Upper lobe of left lung (tissue), 4 donors: Measurements from ENCODE around the gene BTBD9.

Source experiments
- POLR2A ChIP-seq, 4 donors: fragments of 450-650 bp; IDR thresholded peaks; one replicate each; pipeline ENCODE4 v1.5.1; 2016 to 2017; ENCODE audit warnings: antibody characterized with exemption in 4 of 4, mild to moderate bottlenecking in 2 of 4
- TF ChIP-seq, protein P1 (sequence below), 6 experiments: fragments of 450-650 bp in 4 of 6; fragments of 200-600 bp in 2 of 6; sonication (generic) in 2 of 6; IDR thresholded peaks; one replicate each; pipeline ENCODE4 v1.5.1; 2016 to 2019; ENCODE audit warnings: antibody characterized with exemption in 6 of 6

DNA sequence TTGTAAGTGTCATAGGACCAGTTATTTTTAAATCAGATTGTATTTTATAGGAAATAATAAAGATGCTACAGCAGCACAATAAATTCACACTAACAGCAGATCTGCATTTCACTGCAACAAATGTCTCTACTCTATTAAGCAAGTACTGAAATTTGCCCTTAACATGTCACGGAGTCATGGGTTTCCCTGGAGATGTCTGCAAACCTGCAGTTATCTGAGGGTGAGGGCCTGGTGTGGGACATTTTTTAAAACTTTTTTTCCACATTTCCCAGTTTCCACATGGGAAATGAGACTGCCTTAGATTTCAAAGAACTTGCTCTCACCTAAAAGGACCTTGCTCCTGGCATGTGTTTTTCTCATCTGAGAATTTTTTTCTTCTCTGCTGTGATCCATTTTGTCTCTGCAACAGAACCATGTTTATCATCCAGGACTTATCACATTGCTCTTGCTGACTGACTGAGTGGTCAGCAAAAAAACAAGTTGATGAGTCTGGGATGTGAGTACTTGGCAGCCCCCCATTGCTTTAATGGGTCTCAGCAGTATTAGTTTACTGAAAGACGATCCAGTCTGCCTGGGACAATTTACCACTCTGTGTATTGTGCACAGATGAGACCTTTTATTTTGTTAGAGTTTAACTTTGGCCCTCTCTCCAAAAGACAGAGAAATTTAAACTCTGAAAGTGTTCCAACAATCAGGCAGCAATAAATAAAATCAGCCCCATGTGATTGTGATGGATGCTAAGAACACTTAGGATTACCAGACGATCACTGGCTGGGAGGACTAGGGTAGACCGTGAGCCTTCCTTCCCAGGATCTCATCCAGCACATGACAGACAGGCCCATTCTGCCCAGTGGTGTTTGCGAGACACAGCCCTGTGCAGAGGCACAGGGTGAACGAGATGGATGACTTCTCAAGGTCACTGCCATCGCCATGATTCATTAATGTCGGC, 268.8 kb downstream of the BTBD9 start:
- TF ChIP-seq, protein P1, sequence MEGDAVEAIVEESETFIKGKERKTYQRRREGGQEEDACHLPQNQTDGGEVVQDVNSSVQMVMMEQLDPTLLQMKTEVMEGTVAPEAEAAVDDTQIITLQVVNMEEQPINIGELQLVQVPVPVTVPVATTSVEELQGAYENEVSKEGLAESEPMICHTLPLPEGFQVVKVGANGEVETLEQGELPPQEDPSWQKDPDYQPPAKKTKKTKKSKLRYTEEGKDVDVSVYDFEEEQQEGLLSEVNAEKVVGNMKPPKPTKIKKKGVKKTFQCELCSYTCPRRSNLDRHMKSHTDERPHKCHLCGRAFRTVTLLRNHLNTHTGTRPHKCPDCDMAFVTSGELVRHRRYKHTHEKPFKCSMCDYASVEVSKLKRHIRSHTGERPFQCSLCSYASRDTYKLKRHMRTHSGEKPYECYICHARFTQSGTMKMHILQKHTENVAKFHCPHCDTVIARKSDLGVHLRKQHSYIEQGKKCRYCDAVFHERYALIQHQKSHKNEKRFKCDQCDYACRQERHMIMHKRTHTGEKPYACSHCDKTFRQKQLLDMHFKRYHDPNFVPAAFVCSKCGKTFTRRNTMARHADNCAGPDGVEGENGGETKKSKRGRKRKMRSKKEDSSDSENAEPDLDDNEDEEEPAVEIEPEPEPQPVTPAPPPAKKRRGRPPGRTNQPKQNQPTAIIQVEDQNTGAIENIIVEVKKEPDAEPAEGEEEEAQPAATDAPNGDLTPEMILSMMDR (IDR thresholded peaks at IDR 0.05) = no peak
- no peak for TF ChIP-seq POLR2A (IDR thresholded peaks at IDR 0.05)
